H1 (cell line): Measurements from ENCODE around the gene GMEB2. TPM values are rescaled to one million over a fixed set of nuclear protein-coding genes. Genes with fewer than 3 reads are reported as not detected.

Experiments
- CTCF ChIA-PET: fragments of 300-600 bp; sonication (Branson Sonifier 250); formaldehyde crosslinking; loops from one replicate; lab custom pipeline; 2021; ENCODE audit not compliant: partially characterized antibody; lab: Charles Lee
- POLR2A ChIA-PET: fragments of 300-600 bp; sonication (Branson Sonifier 250); formaldehyde crosslinking; loops from one replicate; lab custom pipeline; 2021; ENCODE audit warnings: inconsistent platforms; ENCODE audit not compliant: partially characterized antibody; lab: Charles Lee
- DNase-seq, 2 experiments: peaks; one replicate each; pipeline versions ENCODE4 v3.0.0 to v3.0.0-alpha.2; 2010 to 2022; ENCODE audit warnings: low spot score in 2 of 2, low read depth in 1 of 2, mixed read lengths in 1 of 2
- FAIRE-seq: peaks from 2 replicates; lab custom pipeline; 2011; peaks lifted over from hg19 to GRCh38; lab: Jason Lieb, UNC
- H2AFZ ChIP-seq: 2 replicates; pipeline ENCODE4 v1.8.1; 2012; ENCODE audit warnings: low read length, inconsistent platforms
- H2AK5ac ChIP-seq: 2 replicates; pipeline ENCODE4 v1.6.1; 2013; ENCODE audit warnings: low read depth, low read length
- H2BK120ac ChIP-seq: replicated peaks from 2 replicates; pipeline ENCODE3; 2013; ENCODE audit warnings: low read depth, low read length, inconsistent platforms
- H2BK12ac ChIP-seq: 2 replicates; pipeline ENCODE4 v1.6.1; 2013; ENCODE audit warnings: low read depth, low read length
- H2BK15ac ChIP-seq: 2 replicates; pipeline ENCODE4 v1.6.1; 2013; ENCODE audit warnings: low read length
- H2BK20ac ChIP-seq: 2 replicates; pipeline ENCODE4 v1.6.1; 2013; ENCODE audit warnings: low read length
- H2BK5ac ChIP-seq: 2 replicates; pipeline ENCODE4 v1.6.1; 2013; ENCODE audit warnings: low read depth, low read length
- H3K14ac ChIP-seq: 2 replicates; pipeline ENCODE4 v1.6.1; 2013; ENCODE audit warnings: inconsistent platforms; ENCODE audit not compliant: insufficient read length
- H3K18ac ChIP-seq: 2 replicates; pipeline ENCODE4 v1.6.1; 2013; ENCODE audit warnings: low read length; ENCODE audit errors: extremely low read depth
- H3K23ac ChIP-seq: 2 replicates; pipeline ENCODE4 v1.6.1; 2013; ENCODE audit warnings: inconsistent platforms; ENCODE audit not compliant: insufficient read length
- H3K23me2 ChIP-seq: 2 replicates; pipeline ENCODE4 v1.6.1; 2013; ENCODE audit warnings: low read depth, low read length
- H3K27ac ChIP-seq: 2 replicates; pipeline ENCODE4 v1.6.1; 2011; ENCODE audit warnings: low read depth, low read length, inconsistent platforms
- H3K27me3 ChIP-seq, 4 experiments: replicated peaks in 1 of 4; 1 replicate in 1 of 4; 2 replicates in 3 of 4; pipeline versions ENCODE4 v1.6.1 to v1.8.1; 2011 to 2013; ENCODE audit warnings: low read length in 3 of 4, mild to moderate bottlenecking in 3 of 4, inconsistent platforms in 2 of 4, mixed read lengths in 2 of 4, moderate library complexity in 1 of 4; ENCODE audit not compliant: control insufficient read depth in 3 of 4, insufficient read depth in 3 of 4; ENCODE audit errors: extremely low read depth in 1 of 4
- H3K36me3 ChIP-seq, 4 experiments: 2 replicates each; pipeline versions ENCODE4 v1.6.1 to v1.8.1; 2011 to 2013; ENCODE audit warnings: mild to moderate bottlenecking in 4 of 4, low read length in 3 of 4, moderate library complexity in 2 of 4, control low read depth in 1 of 4, inconsistent platforms in 1 of 4; ENCODE audit not compliant: insufficient read depth in 4 of 4, control insufficient read depth in 2 of 4
- H3K4ac ChIP-seq: replicated peaks from 2 replicates; pipeline ENCODE3; 2013; ENCODE audit warnings: low read length, low read depth, mixed read lengths, inconsistent platforms; ENCODE audit not compliant: insufficient read length
- H3K4me1 ChIP-seq, 4 experiments: replicated peaks in 1 of 4; 1 replicate in 1 of 4; 2 replicates in 3 of 4; pipeline versions ENCODE4 v1.6.1 to v1.8.1; 2011 to 2013; ENCODE audit warnings: low read length in 3 of 4, inconsistent platforms in 2 of 4, mixed read lengths in 1 of 4; ENCODE audit not compliant: insufficient read depth in 4 of 4, control insufficient read depth in 3 of 4
- H3K4me2 ChIP-seq, 2 experiments: 2 replicates each; pipeline versions ENCODE4 v1.6.1 to v1.8.1; 2011 to 2013; ENCODE audit warnings: low read depth in 2 of 2, low read length in 2 of 2, control low read depth in 1 of 2, inconsistent platforms in 1 of 2, mild to moderate bottlenecking in 1 of 2; ENCODE audit not compliant: insufficient read depth in 1 of 2
- H3K4me3 ChIP-seq, 4 experiments: fragments of 200-600, 300-600 bp in 1 of 4; sonication (generic), shearing (Covaris generic), sonication (Bioruptor Twin) in 1 of 4; 2 replicates each; pipeline versions ENCODE4 v1.5.1 to v1.8.1; 2011 to 2016; ENCODE audit warnings: low read length in 4 of 4, low read depth in 3 of 4, control low read depth in 2 of 4, inconsistent platforms in 2 of 4, mild to moderate bottlenecking in 2 of 4, mixed read lengths in 1 of 4, moderate library complexity in 1 of 4; ENCODE audit not compliant: insufficient read depth in 2 of 4; ENCODE audit errors: extremely low read depth in 1 of 4
- H3K56ac ChIP-seq: replicated peaks from 2 replicates; pipeline ENCODE3; 2013; ENCODE audit warnings: low read depth, mild to moderate bottlenecking, mixed read lengths, low read length, inconsistent platforms; ENCODE audit not compliant: insufficient read length
- H3K79me1 ChIP-seq: 2 replicates; pipeline ENCODE4 v1.6.1; 2013; ENCODE audit warnings: low read depth, low read length, control low read depth
- H3K79me2 ChIP-seq, 2 experiments: 2 replicates each; pipeline versions ENCODE4 v1.6.1 to v1.8.1; 2012 to 2013; ENCODE audit warnings: low read length in 2 of 2, mild to moderate bottlenecking in 2 of 2, inconsistent platforms in 1 of 2; ENCODE audit not compliant: insufficient read depth in 2 of 2, control insufficient read depth in 1 of 2
- H3K9ac ChIP-seq, 4 experiments: replicated peaks in 1 of 4; 1 replicate in 1 of 4; 2 replicates in 3 of 4; pipeline versions ENCODE4 v1.6.1 to v1.8.1; 2011 to 2013; ENCODE audit warnings: low read depth in 3 of 4, low read length in 3 of 4, control low read depth in 2 of 4, mild to moderate bottlenecking in 2 of 4, moderate library complexity in 2 of 4, inconsistent platforms in 1 of 4; ENCODE audit errors: extremely low read depth in 1 of 4
- H3K9me3 ChIP-seq, 2 experiments: 2 replicates each; pipeline versions ENCODE4 v1.6.1 to v1.8.1; 2012 to 2013; ENCODE audit warnings: mild to moderate bottlenecking in 2 of 2, moderate library complexity in 2 of 2, control low read depth in 1 of 2, inconsistent platforms in 1 of 2, low read depth in 1 of 2, low read length in 1 of 2, mixed read lengths in 1 of 2; ENCODE audit not compliant: insufficient read depth in 2 of 2
- H4K20me1 ChIP-seq, 2 experiments: replicated peaks in 1 of 2; 2 replicates each; pipeline versions ENCODE3 to v1.8.1; 2011 to 2013; ENCODE audit warnings: inconsistent platforms in 2 of 2, low read length in 2 of 2, mild to moderate bottlenecking in 1 of 2; ENCODE audit not compliant: insufficient read depth in 2 of 2, control insufficient read depth in 1 of 2
- H4K5ac ChIP-seq: 2 replicates; pipeline ENCODE4 v1.6.1; 2013; ENCODE audit warnings: low read length, low read depth, mixed read lengths, inconsistent platforms; ENCODE audit not compliant: insufficient read length
- H4K8ac ChIP-seq: 2 replicates; pipeline ENCODE4 v1.8.0; 2013; ENCODE audit warnings: mild to moderate bottlenecking, moderate library complexity, low read length, inconsistent platforms; ENCODE audit not compliant: insufficient read depth; ENCODE audit errors: extremely low read depth
- H4K91ac ChIP-seq: replicated peaks from 2 replicates; pipeline ENCODE3; 2013; ENCODE audit warnings: low read length, mixed read lengths, inconsistent platforms; ENCODE audit not compliant: insufficient read length
- CHD1 ChIP-seq: IDR thresholded peaks from 2 replicates; pipeline ENCODE4 v1.6.1; 2012; ENCODE audit warnings: low read depth, low read length, improper control_type of control experiment
- CTCF ChIP-seq, 3 experiments: IDR thresholded peaks; 1 replicate in 2 of 3; 2 replicates in 1 of 3; pipeline versions ENCODE4 v1.5.1 to v1.6.1; 2011; ENCODE audit warnings: low read length in 3 of 3, mild to moderate bottlenecking in 3 of 3, inconsistent platforms in 2 of 3, low read depth in 1 of 3, moderate library complexity in 1 of 3; ENCODE audit not compliant: insufficient read depth in 1 of 3; ENCODE audit errors: control extremely low read depth in 1 of 3
- KDM4A ChIP-seq: IDR thresholded peaks from one replicate; pipeline ENCODE4 v1.7.1; 2012; ENCODE audit warnings: low read depth, mild to moderate bottlenecking, moderate library complexity, low read length, inconsistent platforms; ENCODE audit not compliant: severe bottlenecking
- POU5F1 ChIP-seq: IDR thresholded peaks from 2 replicates; pipeline ENCODE4 v1.6.1; 2011; ENCODE audit warnings: low read depth, mild to moderate bottlenecking, low read length, moderate library complexity
- SIN3A ChIP-seq, 2 experiments: IDR thresholded peaks in 1 of 2; conservative IDR thresholded peaks in 1 of 2; 2 replicates each; pipeline ENCODE4 v1.6.1; 2011 to 2012; ENCODE audit warnings: low read length in 2 of 2, improper control_type of control experiment in 1 of 2, low read depth in 1 of 2, mild to moderate bottlenecking in 1 of 2
- SIRT6 ChIP-seq: IDR thresholded peaks from one replicate; pipeline ENCODE4 v1.7.1; 2012; ENCODE audit warnings: low read length, inconsistent platforms
- SP4 ChIP-seq: IDR thresholded peaks from 2 replicates; pipeline ENCODE4 v1.6.1; 2012; ENCODE audit warnings: low read length, inconsistent platforms
- WGBS, 2 experiments: shearing (Covaris generic) in 1 of 2; methylation state at CpG; one replicate each; pipeline versions ENCODE4 v1.1.6 to v1.1.7; 2013 to 2015; ENCODE audit warnings: low lambda C conversion rate in 2 of 2, mixed read lengths in 2 of 2, inconsistent platforms in 1 of 2, low coverage in 1 of 2, missing lambda C conversion rate in 1 of 2; ENCODE audit not compliant: insufficient replicate concordance in 2 of 2, insufficient coverage in 1 of 2, insufficient read length in 1 of 2; ENCODE audit errors: extremely low coverage in 1 of 2, missing lambda C conversion rate in 1 of 2; 5-methylcytosine and 5-hydroxymethylcytosine counted together
- polyA plus RNA-seq, 7 experiments: library from polyadenylated mRNA; depleted of rRNA in 3 of 7; stranded (reverse) in 5 of 7; unstranded in 2 of 7; fragments of >200 nt in 5 of 7; fragments of 200-250 nt in 2 of 7; gene quantifications; 1 replicate in 5 of 7; 2 replicates in 1 of 7; 4 replicates in 1 of 7; pipeline versions ENCODE4 v1.2.1 to v1.2.3, GENCODE V29; 2011 to 2013; ENCODE audit warnings: missing spikeins in 2 of 7, mixed read lengths in 2 of 7
- total RNA-seq: library from RNA; stranded (reverse); fragmentation: NEBNext Ultra II Directional; extraction: Animal tissue kit (Norgen Biotek cat#: 25700); gene quantifications from 2 replicates; pipeline ENCODE4 v1.2.1, GENCODE V29; 2021

The GMEB2 gene
- total and polyA plus RNA-seq, 2 of the 8 experiments (the other 6 are each of a cell fraction or from before 2014, with no cell fraction given): 12.9 to 14.2 TPM

DNA sequence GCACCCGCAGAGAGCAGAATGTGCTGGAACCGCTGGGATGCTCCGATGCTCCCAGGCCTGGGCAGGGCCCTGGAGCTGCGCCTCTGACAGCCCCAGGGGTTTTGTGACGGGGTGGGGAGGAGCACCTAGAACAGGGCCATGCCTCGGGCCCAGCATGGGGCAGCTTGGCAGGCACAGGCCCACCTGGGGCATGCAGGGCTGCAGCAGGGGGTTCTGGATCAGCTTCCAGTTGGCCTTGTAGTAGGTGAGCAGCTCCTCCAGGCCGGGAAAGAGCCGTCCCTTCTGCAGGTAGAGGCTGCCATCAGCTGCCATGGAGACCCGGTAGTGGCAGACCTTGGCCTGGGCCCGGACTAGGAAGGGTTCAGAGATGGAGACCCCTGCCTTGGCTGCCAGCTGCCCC is 83.8 kb downstream of the GMEB2 start:
- Histone ChIP-seq H3K4me2 (no peak overlapping the region), H2BK12ac (no peak overlapping the region), H3K23me2 (no peaks in the 10 kb centered on the region), H3K36me3 (no peaks in the 10 kb centered on the region), H3K27ac (no peak overlapping the region), H3K23ac (no peak overlapping the region), H2AK5ac (no peak overlapping the region), H3K27me3 (no peaks in the 10 kb centered on the region), H3K79me1 (no peaks in the 10 kb centered on the region), H3K4ac (no peak overlapping the region), H2AFZ (no peak overlapping the region), H3K18ac (no peak overlapping the region), H3K9me3 (no peaks in the 10 kb centered on the region), H3K56ac (no peak overlapping the region), H3K79me2 (no peaks in the 10 kb centered on the region), H3K14ac (no peak overlapping the region), H4K91ac (no peak overlapping the region), H4K5ac (no peak overlapping the region), H3K4me3 (no peak overlapping the region), H2BK15ac (no peak overlapping the region), H2BK20ac (no peak overlapping the region), H3K4me1 (peaks cover 0 to 9% (median 6%) of the 10 kb centered on the region in 4 experiments; a peak in 5 of 7 replicates), H4K8ac (no peak overlapping the region), H4K20me1 (no peaks in the 10 kb centered on the region), H2BK120ac (no peak overlapping the region), H2BK5ac (no peak overlapping the region), H3K9ac (no peak overlapping the region)
- POLR2A ChIA-PET: interaction anchor here (1.2 to 2.3 kb wide), 2 partner anchors 9 kb away, joined by 3 to 7 read pairs; no protein-coding TSS in a partner anchor
- DNase-seq: no peak
- CTCF ChIA-PET: interaction anchor here (0.8 to 1.4 kb wide), 5 partner anchors 9 to 102 kb away, joined by 3 to 4 read pairs (median 3); no protein-coding TSS in a partner anchor
- FAIRE-seq: no peak
- 89% methylated on average over 10 of the region's 10 CpGs; no CpG with 5 or more reads in 1 of the 2 experiments for WGBS, 2 experiments
- TF ChIP-seq CTCF (IDR thresholded peaks at IDR 0.05; ENCODE audit: control extremely low read depth in 1 of 3, insufficient read depth in 1 of 3, low read depth in 1 of 3, low read length in 3 of 3) (no peak), KDM4A (no peak), POU5F1 (no peak), SIN3A (conservative IDR thresholded peaks at IDR 0.05 in 1 of 2, IDR thresholded peaks at IDR 0.05 in 1 of 2; ENCODE audit: low read depth in 1 of 2, low read length in 2 of 2) (no peak), CHD1 (no peak), SIRT6 (no peak), SP4 (no peak)
